H1 (cell line): ENCODE measurements around the gene KLF4. TPM values are rescaled to one million over a fixed set of nuclear protein-coding genes. Genes with fewer than 3 reads are reported as not detected.

Source experiments
- CTCF ChIA-PET: fragments of 300-600 bp; sonication (Branson Sonifier 250); formaldehyde crosslinking; loops from one replicate; lab custom pipeline; 2021; ENCODE audit not compliant: partially characterized antibody; lab: Charles Lee
- POLR2A ChIA-PET: fragments of 300-600 bp; sonication (Branson Sonifier 250); formaldehyde crosslinking; loops from one replicate; lab custom pipeline; 2021; ENCODE audit warnings: inconsistent platforms; ENCODE audit not compliant: partially characterized antibody; lab: Charles Lee
- DNase-seq, 2 experiments: peaks; one replicate each; pipeline versions ENCODE4 v3.0.0 to v3.0.0-alpha.2; 2010 to 2022; ENCODE audit warnings: low spot score in 2 of 2, low read depth in 1 of 2, mixed read lengths in 1 of 2
- FAIRE-seq: peaks from 2 replicates; lab custom pipeline; 2011; peaks lifted over from hg19 to GRCh38; lab: Jason Lieb, UNC
- H2AFZ ChIP-seq: 2 replicates; pipeline ENCODE4 v1.8.1; 2012; ENCODE audit warnings: low read length, inconsistent platforms
- H2AK5ac ChIP-seq: 2 replicates; pipeline ENCODE4 v1.6.1; 2013; ENCODE audit warnings: low read depth, low read length
- H2BK120ac ChIP-seq: replicated peaks from 2 replicates; pipeline ENCODE3; 2013; ENCODE audit warnings: low read depth, low read length, inconsistent platforms
- H2BK12ac ChIP-seq: 2 replicates; pipeline ENCODE4 v1.6.1; 2013; ENCODE audit warnings: low read depth, low read length
- H2BK15ac ChIP-seq: 2 replicates; pipeline ENCODE4 v1.6.1; 2013; ENCODE audit warnings: low read length
- H2BK20ac ChIP-seq: 2 replicates; pipeline ENCODE4 v1.6.1; 2013; ENCODE audit warnings: low read length
- H2BK5ac ChIP-seq: 2 replicates; pipeline ENCODE4 v1.6.1; 2013; ENCODE audit warnings: low read depth, low read length
- H3K14ac ChIP-seq: 2 replicates; pipeline ENCODE4 v1.6.1; 2013; ENCODE audit warnings: inconsistent platforms; ENCODE audit not compliant: insufficient read length
- H3K18ac ChIP-seq: 2 replicates; pipeline ENCODE4 v1.6.1; 2013; ENCODE audit warnings: low read length; ENCODE audit errors: extremely low read depth
- H3K23ac ChIP-seq: 2 replicates; pipeline ENCODE4 v1.6.1; 2013; ENCODE audit warnings: inconsistent platforms; ENCODE audit not compliant: insufficient read length
- H3K23me2 ChIP-seq: 2 replicates; pipeline ENCODE4 v1.6.1; 2013; ENCODE audit warnings: low read depth, low read length
- H3K27ac ChIP-seq: 2 replicates; pipeline ENCODE4 v1.6.1; 2011; ENCODE audit warnings: low read depth, low read length, inconsistent platforms
- H3K27me3 ChIP-seq, 4 experiments: replicated peaks in 1 of 4; 1 replicate in 1 of 4; 2 replicates in 3 of 4; pipeline versions ENCODE4 v1.6.1 to v1.8.1; 2011 to 2013; ENCODE audit warnings: low read length in 3 of 4, mild to moderate bottlenecking in 3 of 4, inconsistent platforms in 2 of 4, mixed read lengths in 2 of 4, moderate library complexity in 1 of 4; ENCODE audit not compliant: control insufficient read depth in 3 of 4, insufficient read depth in 3 of 4; ENCODE audit errors: extremely low read depth in 1 of 4
- H3K36me3 ChIP-seq, 4 experiments: 2 replicates each; pipeline versions ENCODE4 v1.6.1 to v1.8.1; 2011 to 2013; ENCODE audit warnings: mild to moderate bottlenecking in 4 of 4, low read length in 3 of 4, moderate library complexity in 2 of 4, control low read depth in 1 of 4, inconsistent platforms in 1 of 4; ENCODE audit not compliant: insufficient read depth in 4 of 4, control insufficient read depth in 2 of 4
- H3K4ac ChIP-seq: replicated peaks from 2 replicates; pipeline ENCODE3; 2013; ENCODE audit warnings: low read length, low read depth, mixed read lengths, inconsistent platforms; ENCODE audit not compliant: insufficient read length
- H3K4me1 ChIP-seq, 4 experiments: replicated peaks in 1 of 4; 1 replicate in 1 of 4; 2 replicates in 3 of 4; pipeline versions ENCODE4 v1.6.1 to v1.8.1; 2011 to 2013; ENCODE audit warnings: low read length in 3 of 4, inconsistent platforms in 2 of 4, mixed read lengths in 1 of 4; ENCODE audit not compliant: insufficient read depth in 4 of 4, control insufficient read depth in 3 of 4
- H3K4me2 ChIP-seq, 2 experiments: 2 replicates each; pipeline versions ENCODE4 v1.6.1 to v1.8.1; 2011 to 2013; ENCODE audit warnings: low read depth in 2 of 2, low read length in 2 of 2, control low read depth in 1 of 2, inconsistent platforms in 1 of 2, mild to moderate bottlenecking in 1 of 2; ENCODE audit not compliant: insufficient read depth in 1 of 2
- H3K4me3 ChIP-seq, 4 experiments: fragments of 200-600, 300-600 bp in 1 of 4; sonication (generic), shearing (Covaris generic), sonication (Bioruptor Twin) in 1 of 4; 2 replicates each; pipeline versions ENCODE4 v1.5.1 to v1.8.1; 2011 to 2016; ENCODE audit warnings: low read length in 4 of 4, low read depth in 3 of 4, control low read depth in 2 of 4, inconsistent platforms in 2 of 4, mild to moderate bottlenecking in 2 of 4, mixed read lengths in 1 of 4, moderate library complexity in 1 of 4; ENCODE audit not compliant: insufficient read depth in 2 of 4; ENCODE audit errors: extremely low read depth in 1 of 4
- H3K56ac ChIP-seq: replicated peaks from 2 replicates; pipeline ENCODE3; 2013; ENCODE audit warnings: low read depth, mild to moderate bottlenecking, mixed read lengths, low read length, inconsistent platforms; ENCODE audit not compliant: insufficient read length
- H3K79me1 ChIP-seq: 2 replicates; pipeline ENCODE4 v1.6.1; 2013; ENCODE audit warnings: low read depth, low read length, control low read depth
- H3K79me2 ChIP-seq, 2 experiments: 2 replicates each; pipeline versions ENCODE4 v1.6.1 to v1.8.1; 2012 to 2013; ENCODE audit warnings: low read length in 2 of 2, mild to moderate bottlenecking in 2 of 2, inconsistent platforms in 1 of 2; ENCODE audit not compliant: insufficient read depth in 2 of 2, control insufficient read depth in 1 of 2
- H3K9ac ChIP-seq, 4 experiments: replicated peaks in 1 of 4; 1 replicate in 1 of 4; 2 replicates in 3 of 4; pipeline versions ENCODE4 v1.6.1 to v1.8.1; 2011 to 2013; ENCODE audit warnings: low read depth in 3 of 4, low read length in 3 of 4, control low read depth in 2 of 4, mild to moderate bottlenecking in 2 of 4, moderate library complexity in 2 of 4, inconsistent platforms in 1 of 4; ENCODE audit errors: extremely low read depth in 1 of 4
- H3K9me3 ChIP-seq, 2 experiments: 2 replicates each; pipeline versions ENCODE4 v1.6.1 to v1.8.1; 2012 to 2013; ENCODE audit warnings: mild to moderate bottlenecking in 2 of 2, moderate library complexity in 2 of 2, control low read depth in 1 of 2, inconsistent platforms in 1 of 2, low read depth in 1 of 2, low read length in 1 of 2, mixed read lengths in 1 of 2; ENCODE audit not compliant: insufficient read depth in 2 of 2
- H4K20me1 ChIP-seq, 2 experiments: replicated peaks in 1 of 2; 2 replicates each; pipeline versions ENCODE3 to v1.8.1; 2011 to 2013; ENCODE audit warnings: inconsistent platforms in 2 of 2, low read length in 2 of 2, mild to moderate bottlenecking in 1 of 2; ENCODE audit not compliant: insufficient read depth in 2 of 2, control insufficient read depth in 1 of 2
- H4K5ac ChIP-seq: 2 replicates; pipeline ENCODE4 v1.6.1; 2013; ENCODE audit warnings: low read length, low read depth, mixed read lengths, inconsistent platforms; ENCODE audit not compliant: insufficient read length
- H4K8ac ChIP-seq: 2 replicates; pipeline ENCODE4 v1.8.0; 2013; ENCODE audit warnings: mild to moderate bottlenecking, moderate library complexity, low read length, inconsistent platforms; ENCODE audit not compliant: insufficient read depth; ENCODE audit errors: extremely low read depth
- H4K91ac ChIP-seq: replicated peaks from 2 replicates; pipeline ENCODE3; 2013; ENCODE audit warnings: low read length, mixed read lengths, inconsistent platforms; ENCODE audit not compliant: insufficient read length
- BCL11A ChIP-seq, 2 experiments: IDR thresholded peaks; one replicate each; pipeline ENCODE4 v1.6.1; 2011; ENCODE audit warnings: low read depth in 2 of 2, low read length in 2 of 2, mild to moderate bottlenecking in 2 of 2
- CBX8 ChIP-seq: fragments of 300-800, 300-1000 bp; sonication (generic); IDR thresholded peaks from 2 replicates; pipeline ENCODE4 v1.7.1; 2016; ENCODE audit warnings: low read depth, low read length, borderline replicate concordance
- NANOG ChIP-seq: IDR thresholded peaks from 2 replicates; pipeline ENCODE4 v1.6.1; 2011; ENCODE audit warnings: low read length, low read depth, mild to moderate bottlenecking, inconsistent platforms; ENCODE audit not compliant: insufficient read depth, poor library complexity, severe bottlenecking
- POLR2AphosphoS5 ChIP-seq: IDR thresholded peaks from 2 replicates; pipeline ENCODE4 v1.6.1; 2011; ENCODE audit warnings: low read depth, low read length
- SP1 ChIP-seq: IDR thresholded peaks from 2 replicates; pipeline ENCODE4 v1.6.1; 2011; ENCODE audit warnings: low read depth, low read length
- SP2 ChIP-seq: IDR thresholded peaks from 2 replicates; pipeline ENCODE4 v1.6.1; 2012; ENCODE audit warnings: mild to moderate bottlenecking, low read length, inconsistent platforms
- TAF1 ChIP-seq: IDR thresholded peaks from 2 replicates; pipeline ENCODE4 v1.6.1; 2011; ENCODE audit warnings: mild to moderate bottlenecking, low read depth, low read length
- YY1 ChIP-seq: IDR thresholded peaks from 2 replicates; pipeline ENCODE4 v1.6.1; 2011; ENCODE audit warnings: low read depth, mild to moderate bottlenecking, low read length
- WGBS, 2 experiments: shearing (Covaris generic) in 1 of 2; methylation state at CpG; one replicate each; pipeline versions ENCODE4 v1.1.6 to v1.1.7; 2013 to 2015; ENCODE audit warnings: low lambda C conversion rate in 2 of 2, mixed read lengths in 2 of 2, inconsistent platforms in 1 of 2, low coverage in 1 of 2, missing lambda C conversion rate in 1 of 2; ENCODE audit not compliant: insufficient replicate concordance in 2 of 2, insufficient coverage in 1 of 2, insufficient read length in 1 of 2; ENCODE audit errors: extremely low coverage in 1 of 2, missing lambda C conversion rate in 1 of 2; 5-methylcytosine and 5-hydroxymethylcytosine counted together
- polyA plus RNA-seq, 7 experiments: library from polyadenylated mRNA; depleted of rRNA in 3 of 7; stranded (reverse) in 5 of 7; unstranded in 2 of 7; fragments of >200 nt in 5 of 7; fragments of 200-250 nt in 2 of 7; gene quantifications; 1 replicate in 5 of 7; 2 replicates in 1 of 7; 4 replicates in 1 of 7; pipeline versions ENCODE4 v1.2.1 to v1.2.3, GENCODE V29; 2011 to 2013; ENCODE audit warnings: missing spikeins in 2 of 7, mixed read lengths in 2 of 7
- total RNA-seq: library from RNA; stranded (reverse); fragmentation: NEBNext Ultra II Directional; extraction: Animal tissue kit (Norgen Biotek cat#: 25700); gene quantifications from 2 replicates; pipeline ENCODE4 v1.2.1, GENCODE V29; 2021
- TF ChIP-seq, protein P1 (sequence below): IDR thresholded peaks from 2 replicates; pipeline ENCODE4 v1.6.1; 2012; ENCODE audit warnings: low read length, inconsistent platforms

The KLF4 gene
- total and polyA plus RNA-seq, 2 of the 8 experiments (the other 6 are each of a cell fraction or from before 2014, with no cell fraction given), result 0.77 to 2.8 TPM

DNA sequence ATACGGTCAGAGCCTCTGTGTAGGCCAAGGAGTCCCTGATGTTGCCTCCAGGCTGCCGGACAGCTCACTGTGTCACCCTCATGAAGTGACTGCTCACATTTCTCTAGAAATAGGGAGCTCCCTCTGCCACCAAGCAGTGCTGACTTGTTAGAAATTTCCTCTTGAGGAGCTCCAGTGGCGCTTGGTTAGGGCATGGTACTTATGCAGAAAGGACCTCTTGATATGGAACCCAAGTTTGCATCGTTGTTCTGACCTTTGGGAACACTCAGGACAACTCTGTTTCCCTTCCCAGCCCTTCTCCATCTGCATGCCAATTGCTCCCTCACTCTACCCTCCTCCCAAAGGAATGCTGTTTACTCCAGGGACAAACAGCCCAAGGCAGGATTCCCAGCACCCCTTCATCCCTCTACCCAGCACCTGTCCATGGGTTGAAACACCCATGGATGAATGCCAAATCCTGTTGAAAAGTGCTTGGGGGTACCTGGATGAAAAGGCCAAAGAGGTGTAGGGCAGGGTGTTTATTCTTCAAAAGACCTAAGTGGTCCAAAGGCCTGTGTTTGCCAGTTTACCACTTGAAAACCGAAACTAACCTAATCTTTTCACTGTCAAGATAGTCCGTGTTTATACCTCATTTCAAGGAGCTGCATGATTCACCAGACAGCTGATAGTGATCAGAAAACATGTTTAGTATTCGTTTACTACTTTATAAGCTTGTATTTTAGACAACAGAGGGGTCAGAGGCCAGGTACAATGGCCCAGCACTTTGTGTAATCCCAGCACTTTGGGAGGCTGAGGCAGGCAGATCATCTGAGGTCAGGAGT lies 51.1 kb downstream of the KLF4 start:
- H3K23me2 ChIP-seq, result no peaks in the 10 kb centered on the region; the same call in 1 of the 2 replicates
- H4K8ac ChIP-seq, result no peak overlapping the region; the same call in 1 of the 2 replicates
- no peaks in the 10 kb centered on the region for H3K27me3 ChIP-seq
- H2BK12ac ChIP-seq, result peak overlapping the region; percentile 78; the same call in 1 of the 2 replicates
- peak overlapping the region; percentile 82 for H2BK20ac ChIP-seq
- no peaks in the 10 kb centered on the region for H3K9me3 ChIP-seq
- FAIRE-seq (peak; percentile 92), DNase-seq (peak; percentile 61 to 65)
- H3K4ac ChIP-seq, result no peak overlapping the region
- H2AFZ ChIP-seq, result peak overlapping the region; percentile 97
- no peak overlapping the region; the same call in 1 of the 2 replicates for H2AK5ac ChIP-seq
- WGBS, 2 experiments, result 50% methylated on average over 7 of the region's 7 CpGs; no CpG with 5 or more reads in 1 of the 2 experiments
- H3K18ac ChIP-seq, result peak overlapping the region; percentile 54; the same call in 1 of the 2 replicates
- no peaks in the 10 kb centered on the region for H3K36me3 ChIP-seq
- ChIA-PET CTCF (interaction anchor here (0.6 to 3.0 kb wide), 8 partner anchors 10 to 44 kb away, joined by 3 to 31 read pairs (median 5); no protein-coding TSS in a partner anchor), POLR2A (interaction anchor here (0.6 to 1.7 kb wide), 2 partner anchors 13 to 75 kb away, joined by 3 to 6 read pairs; no protein-coding TSS in a partner anchor)
- peak overlapping the region; percentile 75 for H4K91ac ChIP-seq
- H4K20me1 ChIP-seq, result no peaks in the 10 kb centered on the region
- peaks cover 6 to 8% (median 7%) of the 10 kb centered on the region in 4 experiments; a peak in 4 of 7 replicates for H3K4me1 ChIP-seq
- H3K56ac ChIP-seq, result no peak overlapping the region
- H2BK5ac ChIP-seq, result peak overlapping the region; percentile 91
- H3K4me2 ChIP-seq, result peak overlapping the region; percentile 26 to 49
- H3K23ac ChIP-seq, result no peak overlapping the region
- peak overlapping the region; percentile 78 for H4K5ac ChIP-seq
- no peak overlapping the region for H2BK120ac ChIP-seq
- H3K79me1 ChIP-seq, result no peaks in the 10 kb centered on the region
- H3K14ac ChIP-seq, result no peak overlapping the region
- no peaks in the 10 kb centered on the region for H3K79me2 ChIP-seq
- H3K27ac ChIP-seq, result peak overlapping the region; percentile 87
- H3K9ac ChIP-seq, result peak overlapping the region in 2 of 4 experiments; percentile 16 to 38; a peak in 2 of 7 replicates
- H2BK15ac ChIP-seq, result no peak overlapping the region
- peak overlapping the region in 2 of 4 experiments; percentile 7 to 28; a peak in 1 of 8 replicates for H3K4me3 ChIP-seq
- TF ChIP-seq SP1 (peak; percentile 82), NANOG (peak; percentile 18), TAF1 (peak; percentile 62), POLR2AphosphoS5 (peak; percentile 64; the same call in 1 of the 2 replicates), SP2 (no peak), BCL11A (IDR thresholded peaks at IDR 0.05; ENCODE audit: low read depth in 2 of 2, low read length in 2 of 2) (no peak), CBX8 (no peak), YY1 (0 out of 2 replicates have a peak, but pooled peaks have one; percentile 17)
- TF ChIP-seq, protein P1, sequence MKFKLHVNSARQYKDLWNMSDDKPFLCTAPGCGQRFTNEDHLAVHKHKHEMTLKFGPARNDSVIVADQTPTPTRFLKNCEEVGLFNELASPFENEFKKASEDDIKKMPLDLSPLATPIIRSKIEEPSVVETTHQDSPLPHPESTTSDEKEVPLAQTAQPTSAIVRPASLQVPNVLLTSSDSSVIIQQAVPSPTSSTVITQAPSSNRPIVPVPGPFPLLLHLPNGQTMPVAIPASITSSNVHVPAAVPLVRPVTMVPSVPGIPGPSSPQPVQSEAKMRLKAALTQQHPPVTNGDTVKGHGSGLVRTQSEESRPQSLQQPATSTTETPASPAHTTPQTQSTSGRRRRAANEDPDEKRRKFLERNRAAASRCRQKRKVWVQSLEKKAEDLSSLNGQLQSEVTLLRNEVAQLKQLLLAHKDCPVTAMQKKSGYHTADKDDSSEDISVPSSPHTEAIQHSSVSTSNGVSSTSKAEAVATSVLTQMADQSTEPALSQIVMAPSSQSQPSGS, result 0 out of 2 replicates have a peak, but pooled peaks have one; percentile 40
